GM12878 (cell line): Measurements from ENCODE around the gene METTL16. TPM values are rescaled to one million over a fixed set of nuclear protein-coding genes. Genes with fewer than 3 reads are reported as not detected.

Experiments used
- ATAC-seq: fragments of 200-7000 bp; cut with Tn5 transposase; 3 replicates; pipeline ENCODE4 v1.9.1; 2020; ENCODE audit warnings: mild to moderate bottlenecking, moderate library complexity
- BruUV-seq: library from RNA; stranded (reverse); fragments of 400-500 nt; replicated peaks from 2 replicates; lab custom pipeline; 2021; lab: Mats Ljungman, UMichigan
- CTCF ChIA-PET: fragments of 300-600 bp; sonication (Branson Sonifier 250); formaldehyde crosslinking; extraction: SDS; loops from one replicate; lab custom pipeline; 2021; ENCODE audit warnings: inconsistent platforms; lab: Yijun Ruan, JAX
- POLR2A ChIA-PET: fragments of 350-600 bp; formaldehyde crosslinking; extraction: SDS; loops from one replicate; lab custom pipeline; 2021; ENCODE audit warnings: inconsistent platforms; lab: Charles Lee
- RAD21 ChIA-PET: fragments of 300-600 bp; sonication (Branson Sonifier 250); formaldehyde crosslinking; loops from one replicate; lab custom pipeline; 2023; ENCODE audit warnings: antibody characterized with exemption; ENCODE audit not compliant: unreplicated experiment; lab: Charles Lee
- SMC1A ChIA-PET: fragments of 300-600 bp; sonication (Branson Sonifier 250); formaldehyde crosslinking; loops from one replicate; lab custom pipeline; 2023; ENCODE audit not compliant: unreplicated experiment, uncharacterized antibody; lab: Charles Lee
- DNase-seq: peaks from one replicate; pipeline ENCODE4 v3.0.0-alpha.2; 2011; ENCODE audit warnings: low read depth, low spot score
- FAIRE-seq: peaks from 3 replicates; lab custom pipeline; 2011; peaks lifted over from hg19 to GRCh38; lab: Jason Lieb, UNC
- H2AFZ ChIP-seq: 2 replicates; pipeline ENCODE4 v1.6.0; 2011; ENCODE audit warnings: low read depth, low read length, control low read depth; ENCODE audit not compliant: control insufficient read depth
- H3K27ac ChIP-seq: 2 replicates; pipeline ENCODE4 v1.5.1; 2011; ENCODE audit warnings: control low read depth; ENCODE audit not compliant: control insufficient read depth, insufficient read depth
- H3K27me3 ChIP-seq, 2 experiments: replicated peaks in 1 of 2; 2 replicates each; pipeline versions ENCODE4 v1.6.0 to v1.6.1; 2011; ENCODE audit warnings: low read length in 1 of 2; ENCODE audit not compliant: control insufficient read depth in 2 of 2, insufficient read depth in 2 of 2
- H3K36me3 ChIP-seq, 2 experiments: 2 replicates each; pipeline ENCODE4 v1.5.1; 2011; ENCODE audit warnings: low read length in 1 of 2; ENCODE audit not compliant: control insufficient read depth in 2 of 2, insufficient read depth in 2 of 2
- H3K4me1 ChIP-seq: 2 replicates; pipeline ENCODE4 v1.6.1; 2011; ENCODE audit warnings: mild to moderate bottlenecking, low read length, moderate library complexity, mixed read lengths; ENCODE audit not compliant: control insufficient read depth, insufficient read depth
- H3K4me2 ChIP-seq: 2 replicates; pipeline ENCODE4 v1.6.0; 2011; ENCODE audit warnings: control low read depth; ENCODE audit not compliant: control insufficient read depth, insufficient read depth
- H3K4me3 ChIP-seq: fragments of 200-600 bp; sonication (generic); 2 replicates; pipeline ENCODE4 v1.5.1; 2016
- H3K79me2 ChIP-seq: 2 replicates; pipeline ENCODE4 v1.6.0; 2011; ENCODE audit warnings: low read length; ENCODE audit not compliant: control insufficient read depth, insufficient read depth
- H3K9ac ChIP-seq: 2 replicates; pipeline ENCODE4 v1.8.0; 2011; ENCODE audit warnings: low read length, control low read depth, mixed read lengths; ENCODE audit not compliant: control insufficient read depth, insufficient read depth
- H3K9me3 ChIP-seq: replicated peaks from 3 replicates; pipeline ENCODE4 v1.5.1; 2011; ENCODE audit warnings: mild to moderate bottlenecking, low read length; ENCODE audit not compliant: control insufficient read depth, insufficient read depth
- H4K20me1 ChIP-seq: 2 replicates; pipeline ENCODE4 v1.6.0; 2011; ENCODE audit not compliant: control insufficient read depth, insufficient read depth
- ASH2L ChIP-seq: fragments of 300-600, 200-600 bp; sonication (generic); IDR thresholded peaks from 2 replicates; pipeline ENCODE4 v1.6.1; 2017; ENCODE audit warnings: low read depth, mild to moderate bottlenecking, borderline replicate concordance
- HDAC6 ChIP-seq: fragments of 200-600 bp; sonication (generic); IDR thresholded peaks from one replicate; pipeline ENCODE4 v1.8.0; 2017; ENCODE audit warnings: antibody characterized with exemption; ENCODE audit not compliant: unreplicated experiment
- IKZF2 ChIP-seq, 2 experiments: fragments of 450-650 bp; IDR thresholded peaks; 2 replicates each; pipeline ENCODE4 v1.6.1; 2017; ENCODE audit warnings: mild to moderate bottlenecking in 2 of 2, moderate library complexity in 2 of 2
- JUND ChIP-seq: IDR thresholded peaks from 2 replicates; pipeline ENCODE4 v1.6.1; 2012; ENCODE audit warnings: low read depth, mild to moderate bottlenecking, low read length, improper control_type of control experiment, moderate library complexity
- KDM1A ChIP-seq: fragments of 200-600 bp; sonication (generic); IDR thresholded peaks from 2 replicates; pipeline ENCODE4 v1.6.1; 2016; ENCODE audit warnings: borderline replicate concordance
- KLF5 ChIP-seq: fragments of 450-650 bp; IDR thresholded peaks from 2 replicates; pipeline ENCODE4 v1.6.1; 2014; ENCODE audit warnings: mild to moderate bottlenecking; ENCODE audit not compliant: partially characterized antibody
- LARP7 ChIP-seq: fragments of 450-650 bp; IDR thresholded peaks from 2 replicates; pipeline ENCODE4 v1.6.1; 2017; ENCODE audit warnings: mild to moderate bottlenecking
- MYC ChIP-seq: IDR thresholded peaks from 2 replicates; pipeline ENCODE4 v1.6.1; 2011; ENCODE audit warnings: mild to moderate bottlenecking, low read length, moderate library complexity, inconsistent platforms; ENCODE audit not compliant: insufficient read depth, insufficient replicate concordance, insufficient read length, severe bottlenecking
- NBN ChIP-seq: fragments of 450-650 bp; IDR thresholded peaks from 2 replicates; pipeline ENCODE4 v1.6.1; 2016
- NFYA ChIP-seq: IDR thresholded peaks from 2 replicates; pipeline ENCODE4 v1.6.1; 2011; ENCODE audit warnings: low read depth, mild to moderate bottlenecking, low read length, improper control_type of control experiment, borderline replicate concordance
- NR2C2 ChIP-seq: IDR thresholded peaks from 2 replicates; pipeline ENCODE4 v1.6.1; 2011; ENCODE audit warnings: borderline replicate concordance, low read depth; ENCODE audit not compliant: control insufficient read depth, insufficient read length
- POLR2A ChIP-seq: IDR thresholded peaks from 2 replicates; pipeline ENCODE4 v1.6.1; 2011; ENCODE audit warnings: low read depth, mild to moderate bottlenecking, low read length
- SIN3A ChIP-seq: IDR thresholded peaks from 2 replicates; pipeline ENCODE4 v1.6.1; 2012; ENCODE audit warnings: low read depth, low read length, improper control_type of control experiment
- SREBF2 ChIP-seq: IDR thresholded peaks from 2 replicates; pipeline ENCODE4 v1.6.1; 2012; ENCODE audit warnings: mild to moderate bottlenecking, low read length
- SRF ChIP-seq, 2 experiments: IDR thresholded peaks; 2 replicates each; pipeline ENCODE4 v1.6.1; 2011; ENCODE audit warnings: low read depth in 2 of 2, low read length in 2 of 2, mild to moderate bottlenecking in 1 of 2, moderate library complexity in 1 of 2
- STAT1 ChIP-seq: fragments of 450-650 bp; conservative IDR thresholded peaks from 2 replicates; pipeline ENCODE4 v1.6.1; 2014; ENCODE audit warnings: antibody characterized with exemption, mild to moderate bottlenecking
- TBL1XR1 ChIP-seq: IDR thresholded peaks from 2 replicates; pipeline ENCODE4 v1.6.1; 2012; ENCODE audit warnings: low read depth, low read length, improper control_type of control experiment
- USF2 ChIP-seq: IDR thresholded peaks from 2 replicates; pipeline ENCODE4 v1.6.1; 2011; ENCODE audit warnings: low read depth, low read length, improper control_type of control experiment, borderline replicate concordance
- ZNF274 ChIP-seq: IDR thresholded peaks from one replicate; pipeline ENCODE4 v1.8.0; 2011; ENCODE audit not compliant: insufficient read length, insufficient read depth
- WGBS: methylation state at CpG from one replicate; pipeline ENCODE4 v1.1.6; 2016; ENCODE audit warnings: low lambda C conversion rate; ENCODE audit not compliant: insufficient replicate concordance, insufficient coverage; ENCODE audit errors: missing lambda C conversion rate; 5-methylcytosine and 5-hydroxymethylcytosine counted together
- in situ Hi-C: fragments of 300-500 bp; cut with MboI; formaldehyde crosslinking; loops from 9 replicates; pipeline ENCODE4 v1.14.3; 2018; ENCODE audit warnings: mixed read lengths
- intact Hi-C: fragments of 100-400 bp; cut with micrococcal nuclease; formaldehyde crosslinking; loops from one replicate; pipeline ENCODE4 v1.14.2; 2022; ENCODE audit not compliant: unreplicated experiment
- polyA plus RNA-seq, 11 experiments: library from polyadenylated mRNA; depleted of rRNA in 4 of 11; unstranded in 6 of 11; stranded (reverse) in 5 of 11; fragments of >200 nt; fragmentation: Nextera tagmentation in 4 of 11; fragmentation: Illumina TruSeq in 1 of 11; extraction: Ambion mirVana in 4 of 11; extraction: Trizol in 1 of 11; gene quantifications; 1 replicate in 1 of 11; 2 replicates in 10 of 11; pipeline versions ENCODE4 v1.2.1 to v1.2.3, GENCODE V29; 2011 to 2016; ENCODE audit warnings: inconsistent platforms in 2 of 11, missing spikeins in 2 of 11, low read depth in 1 of 11
- total RNA-seq, 4 experiments: library from RNA; depleted of rRNA in 3 of 4; stranded (reverse); fragments of >200 nt in 3 of 4; fragmentation: Illumina TruSeq in 1 of 4; extraction: Trizol in 1 of 4; gene quantifications; 2 replicates each; pipeline versions ENCODE4 v1.2.1 to v1.2.3, GENCODE V29; 2013 to 2021

The METTL16 gene
- total and polyA plus RNA-seq, 10 of the 15 experiments (the other 5 are each of a cell fraction or from before 2014, with no cell fraction given): 15.6 to 34.3 (median 23.7) TPM

- H3K4me3 ChIP-seq: no peak overlapping the region
- no peaks in the 10 kb centered on the region for H3K9me3 ChIP-seq
- no peak overlapping the region for H3K27ac ChIP-seq
- H3K9ac ChIP-seq: no peak overlapping the region
- no TSS peak for BruUV-seq
- WGBS: 81% methylated on average over 7 of the region's 7 CpGs
- ChIA-PET SMC1A (no interaction called here), CTCF (no interaction called here), RAD21 (no interaction called here), POLR2A (no interaction called here)
- H3K4me2 ChIP-seq: no peak overlapping the region
- no peaks in the 10 kb centered on the region for H3K36me3 ChIP-seq
- H3K79me2 ChIP-seq: no peaks in the 10 kb centered on the region
- no peak for DNase-seq
- intact Hi-C loops: no loop called here
- H3K27me3 ChIP-seq: no peaks in the 10 kb centered on the region
- H3K4me1 ChIP-seq: peaks cover 6% of the 10 kb centered on the region
- no peak for ATAC-seq
- no peak for FAIRE-seq
- no peaks in the 10 kb centered on the region for H4K20me1 ChIP-seq
- TF ChIP-seq NBN (no peak), SIN3A (no peak), LARP7 (no peak), HDAC6 (no peak), ASH2L (no peak), ZNF274 (no peak), NFYA (no peak), KDM1A (no peak), SREBF2 (no peak), TBL1XR1 (no peak), POLR2A (no peak), MYC (no peak), NR2C2 (no peak), STAT1 (no peak), KLF5 (no peak), JUND (no peak), IKZF2 (IDR thresholded peaks at IDR 0.05) (no peak), SRF (IDR thresholded peaks at IDR 0.05; ENCODE audit: low read depth in 2 of 2, low read length in 2 of 2) (no peak), USF2 (no peak)
- in situ Hi-C loops: no loop called here
- H2AFZ ChIP-seq: no peak overlapping the region
These were observed 33.7 kb upstream of the METTL16 start for GRCh38 chr17:2545393-2545792.
